ENCODE results near the gene FOXD4L6. TPM values are rescaled to one million over a fixed set of nuclear protein-coding genes. Genes with fewer than 3 reads are reported as not detected.
"Not testable (repeated sequence)": the region's sequence is repeated elsewhere in the genome, so short reads cannot be mapped to it uniquely, and the experiment has no call there.

Gene FOXD4L6
- total and polyA plus RNA-seq, 8 donors = 0.05 to 0.08 TPM; not detected in 6

- WGBS, 2 donors = 67 to 76% methylated on average over 1 of the region's 1 CpG
- H3K36me3 ChIP-seq; H3K27me3 ChIP-seq; H3K9me3 ChIP-seq; FAIRE-seq; H3K4me1 ChIP-seq; H3K27ac ChIP-seq; ATAC-seq; H3K4me3 ChIP-seq; DNase-seq; intact Hi-C loops (cut with DNase I): not testable (repeated sequence)
These were observed 50.9 kb downstream of the FOXD4L6 start for GRCh38 chr9:41077586-41077985.

Other genes starting within 250 kb of the FOXD4L6 start
- gene ZNG1F, start 60.6 kb upstream of the FOXD4L6 start, total RNA-seq = 1 to 10 TPM; 2.6 to 7.4 (median 5.3) TPM
- gene ZNG1F, start 60.6 kb upstream of the FOXD4L6 start, polyA plus RNA-seq = 10 to 100 TPM; 18.6 to 35.5 TPM

Measured in pancreas (tissue), 10 donors.